HepG2 (cell line): ENCODE measurements around the gene DPEP3. TPM values are rescaled to one million over a fixed set of nuclear protein-coding genes. Genes with fewer than 3 reads are reported as not detected.

ENCODE experiments used
- CREM ChIP-seq, 2 experiments: sonication (generic) in 1 of 2; formaldehyde crosslinking in 1 of 2; IDR thresholded peaks; 2 replicates each; pipeline versions ENCODE4 v1.4.0 to v1.6.1; 2016 to 2020; ENCODE audit warnings: antibody characterized with exemption in 1 of 2, mild to moderate bottlenecking in 1 of 2, missing genetic modification reagents in 1 of 2
- FOSL1 ChIP-seq: sonication (generic); formaldehyde crosslinking; IDR thresholded peaks from 2 replicates; pipeline ENCODE4 v1.9.0; 2021; ENCODE audit warnings: missing genetic modification reagents, borderline replicate concordance
- HMG20A ChIP-seq: IDR thresholded peaks from 2 replicates; pipeline ENCODE4 v1.6.1; 2016; ENCODE audit warnings: borderline replicate concordance
- HNRNPK ChIP-seq: fragments of 200-400 bp; formaldehyde crosslinking; IDR thresholded peaks from 2 replicates; pipeline ENCODE4 v1.6.1; 2018; ENCODE audit warnings: low read length, low read depth, moderate library complexity, mild to moderate bottlenecking; ENCODE audit not compliant: poor library complexity, severe bottlenecking
- NFKBIZ ChIP-seq: IDR thresholded peaks from 2 replicates; pipeline ENCODE4 v1.6.1; 2018; ENCODE audit warnings: missing genetic modification reagents, missing compliant biosample characterization
- PHB2 ChIP-seq: fragments of 450-650 bp; IDR thresholded peaks from 2 replicates; pipeline ENCODE4 v1.6.1; 2018; ENCODE audit not compliant: partially characterized antibody
- PLRG1 ChIP-seq: fragments of 450-650 bp; conservative IDR thresholded peaks from 2 replicates; pipeline ENCODE4 v1.6.1; 2016
- PRPF4 ChIP-seq: fragments of 200-400 bp; formaldehyde crosslinking; IDR thresholded peaks from 2 replicates; pipeline ENCODE4 v1.6.1; 2016; ENCODE audit warnings: low read length, low read depth; ENCODE audit not compliant: poor library complexity, severe bottlenecking
- SIN3A ChIP-seq: IDR thresholded peaks from 2 replicates; pipeline ENCODE4 v1.6.1; 2011; ENCODE audit warnings: low read depth, mild to moderate bottlenecking, control low read depth, low read length, borderline replicate concordance
- SMARCC2 ChIP-seq: fragments of 450-650 bp; IDR thresholded peaks from 2 replicates; pipeline ENCODE4 v1.6.1; 2017; ENCODE audit warnings: antibody characterized with exemption, mild to moderate bottlenecking
- SMC3 ChIP-seq: IDR thresholded peaks from 2 replicates; pipeline ENCODE4 v1.6.1; 2011; ENCODE audit warnings: low read length, improper control_type of control experiment
- U2AF2 ChIP-seq: fragments of 200-400 bp; formaldehyde crosslinking; IDR thresholded peaks from 2 replicates; pipeline ENCODE4 v1.6.1; 2017; ENCODE audit warnings: low read depth, mild to moderate bottlenecking, low read length
- ZNF558 ChIP-seq: sonication (generic); formaldehyde crosslinking; IDR thresholded peaks from 2 replicates; pipeline ENCODE4 v1.9.0; 2022; ENCODE audit warnings: mild to moderate bottlenecking, missing genetic modification reagents, borderline replicate concordance
- ZNF652 ChIP-seq: IDR thresholded peaks from 2 replicates; pipeline ENCODE4 v1.6.1; 2016; ENCODE audit warnings: low read depth, borderline replicate concordance
- ZNF670 ChIP-seq: sonication (generic); formaldehyde crosslinking; IDR thresholded peaks from 2 replicates; pipeline ENCODE4 v1.8.0; 2022; ENCODE audit warnings: mild to moderate bottlenecking, missing genetic modification reagents, borderline replicate concordance
- ZNF746 ChIP-seq: sonication (generic); formaldehyde crosslinking; IDR thresholded peaks from 2 replicates; pipeline ENCODE4 v1.8.0; 2022; ENCODE audit warnings: mild to moderate bottlenecking, missing genetic modification reagents
- ZSCAN25 ChIP-seq: sonication (generic); formaldehyde crosslinking; IDR thresholded peaks from 2 replicates; pipeline ENCODE4 v1.8.0; 2022; ENCODE audit warnings: mild to moderate bottlenecking, missing genetic modification reagents
- polyA plus RNA-seq, 8 experiments: library from polyadenylated mRNA; depleted of rRNA in 3 of 8; stranded (reverse) in 7 of 8; unstranded in 1 of 8; fragments of >200 nt; fragmentation: Illumina TruSeq in 4 of 8; extraction: Trizol in 4 of 8; gene quantifications; 2 replicates each; pipeline versions ENCODE4 v1.2.1 to v1.2.3, GENCODE V29; 2011 to 2016; ENCODE audit warnings: low read depth in 4 of 8, missing spikeins in 1 of 8, mixed read lengths in 1 of 8; ENCODE audit not compliant: insufficient read depth in 1 of 8
- total RNA-seq, 5 experiments: library from RNA; depleted of rRNA; stranded (reverse); fragments of >200 nt; fragmentation: Illumina TruSeq; extraction: Trizol; gene quantifications; 2 replicates each; pipeline ENCODE4 v1.2.3, GENCODE V29; 2016; ENCODE audit warnings: low read depth in 1 of 5
- TF ChIP-seq, protein P1 (sequence below): sonication (generic); formaldehyde crosslinking; IDR thresholded peaks from 2 replicates; pipeline ENCODE4 v1.4.0; 2020; ENCODE audit warnings: missing genetic modification reagents
- TF ChIP-seq, protein P2 (sequence below): sonication (generic); formaldehyde crosslinking; conservative IDR thresholded peaks from 2 replicates; pipeline ENCODE4 v1.5.0; 2020; ENCODE audit warnings: missing genetic modification reagents
- TF ChIP-seq, protein P3 (sequence below): IDR thresholded peaks from 2 replicates; pipeline ENCODE4 v1.6.1; 2016; ENCODE audit warnings: missing biosample characterization, missing genetic modification reagents, low read depth
- TF ChIP-seq, protein P4 (sequence below): sonication (generic); formaldehyde crosslinking; IDR thresholded peaks from 2 replicates; pipeline ENCODE4 v1.4.0; 2020; ENCODE audit warnings: missing genetic modification reagents; ENCODE audit errors: not compliant biosample characterization
- TF ChIP-seq, protein P5 (sequence below): sonication (generic); formaldehyde crosslinking; IDR thresholded peaks from 2 replicates; pipeline ENCODE4 v1.5.1; 2020; ENCODE audit warnings: mild to moderate bottlenecking, missing genetic modification reagents, moderate library complexity

The DPEP3 gene
- total and polyA plus RNA-seq, 2 of the 13 experiments (the other 11 are each of a cell fraction or from before 2014, with no cell fraction given): not detected

DNA sequence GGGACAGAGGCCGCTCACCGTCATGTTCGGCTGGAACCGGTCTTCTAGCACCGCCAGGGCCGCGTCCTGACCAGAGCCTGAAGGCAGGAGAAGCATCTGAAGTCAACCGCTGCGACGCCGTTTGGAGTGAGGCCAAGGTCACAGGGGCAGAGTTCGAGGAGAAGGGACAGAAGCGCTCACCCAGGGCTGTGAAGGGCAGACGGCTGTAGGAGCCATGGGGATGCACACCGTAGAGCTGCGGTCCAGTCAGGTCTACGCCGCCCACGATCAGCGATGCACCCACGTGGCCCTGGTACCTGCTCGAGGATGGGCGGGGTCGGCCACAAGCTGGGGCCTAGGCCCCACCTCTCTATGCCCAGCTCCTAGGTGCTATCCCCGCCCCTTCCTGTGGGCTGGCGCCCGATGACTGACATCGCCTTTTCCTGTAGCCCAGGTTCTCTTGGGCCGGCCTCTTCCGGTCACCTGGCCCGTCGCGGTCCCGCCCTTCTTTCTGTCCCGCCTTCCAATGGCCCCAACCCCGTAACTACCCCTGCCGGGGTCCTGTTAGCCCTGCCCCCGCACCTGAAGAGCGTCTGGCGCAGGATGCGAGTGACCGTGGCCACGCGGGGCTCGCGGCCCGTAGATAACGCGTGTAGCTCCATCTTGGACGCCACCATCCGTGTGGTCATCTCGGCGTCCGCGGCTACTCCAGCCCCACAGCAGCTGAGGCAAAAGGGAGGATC, 44.7 kb downstream of the DPEP3 start (continued):
- TF ChIP-seq, protein P1, sequence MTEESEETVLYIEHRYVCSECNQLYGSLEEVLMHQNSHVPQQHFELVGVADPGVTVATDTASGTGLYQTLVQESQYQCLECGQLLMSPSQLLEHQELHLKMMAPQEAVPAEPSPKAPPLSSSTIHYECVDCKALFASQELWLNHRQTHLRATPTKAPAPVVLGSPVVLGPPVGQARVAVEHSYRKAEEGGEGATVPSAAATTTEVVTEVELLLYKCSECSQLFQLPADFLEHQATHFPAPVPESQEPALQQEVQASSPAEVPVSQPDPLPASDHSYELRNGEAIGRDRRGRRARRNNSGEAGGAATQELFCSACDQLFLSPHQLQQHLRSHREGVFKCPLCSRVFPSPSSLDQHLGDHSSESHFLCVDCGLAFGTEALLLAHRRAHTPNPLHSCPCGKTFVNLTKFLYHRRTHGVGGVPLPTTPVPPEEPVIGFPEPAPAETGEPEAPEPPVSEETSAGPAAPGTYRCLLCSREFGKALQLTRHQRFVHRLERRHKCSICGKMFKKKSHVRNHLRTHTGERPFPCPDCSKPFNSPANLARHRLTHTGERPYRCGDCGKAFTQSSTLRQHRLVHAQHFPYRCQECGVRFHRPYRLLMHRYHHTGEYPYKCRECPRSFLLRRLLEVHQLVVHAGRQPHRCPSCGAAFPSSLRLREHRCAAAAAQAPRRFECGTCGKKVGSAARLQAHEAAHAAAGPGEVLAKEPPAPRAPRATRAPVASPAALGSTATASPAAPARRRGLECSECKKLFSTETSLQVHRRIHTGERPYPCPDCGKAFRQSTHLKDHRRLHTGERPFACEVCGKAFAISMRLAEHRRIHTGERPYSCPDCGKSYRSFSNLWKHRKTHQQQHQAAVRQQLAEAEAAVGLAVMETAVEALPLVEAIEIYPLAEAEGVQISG (CRISPR knock-in tag): peak; percentile 79
- TF ChIP-seq NFKBIZ (CRISPR knock-in tag): peak; percentile 54; the same call in 1 of the 2 replicates
- TF ChIP-seq SIN3A: peak; percentile 98
- no peak for TF ChIP-seq FOSL1 (CRISPR knock-in tag)
- TF ChIP-seq HNRNPK: peak; percentile 91
- TF ChIP-seq, protein P2, sequence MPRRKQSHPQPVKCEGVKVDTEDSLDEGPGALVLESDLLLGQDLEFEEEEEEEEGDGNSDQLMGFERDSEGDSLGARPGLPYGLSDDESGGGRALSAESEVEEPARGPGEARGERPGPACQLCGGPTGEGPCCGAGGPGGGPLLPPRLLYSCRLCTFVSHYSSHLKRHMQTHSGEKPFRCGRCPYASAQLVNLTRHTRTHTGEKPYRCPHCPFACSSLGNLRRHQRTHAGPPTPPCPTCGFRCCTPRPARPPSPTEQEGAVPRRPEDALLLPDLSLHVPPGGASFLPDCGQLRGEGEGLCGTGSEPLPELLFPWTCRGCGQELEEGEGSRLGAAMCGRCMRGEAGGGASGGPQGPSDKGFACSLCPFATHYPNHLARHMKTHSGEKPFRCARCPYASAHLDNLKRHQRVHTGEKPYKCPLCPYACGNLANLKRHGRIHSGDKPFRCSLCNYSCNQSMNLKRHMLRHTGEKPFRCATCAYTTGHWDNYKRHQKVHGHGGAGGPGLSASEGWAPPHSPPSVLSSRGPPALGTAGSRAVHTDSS: peak; percentile 74; the same call in 1 of the 2 replicates
- TF ChIP-seq U2AF2: no peak
- peak; percentile 70; the same call in 1 of the 2 replicates for TF ChIP-seq ZSCAN25 (CRISPR knock-in tag)
- no peak for TF ChIP-seq SMARCC2
- TF ChIP-seq ZNF670 (CRISPR knock-in tag): no peak
- TF ChIP-seq HMG20A (CRISPR knock-in tag): no peak
- TF ChIP-seq PHB2: no peak
- peak; percentile 7; the same call in 1 of the 2 replicates for TF ChIP-seq ZNF652 (CRISPR knock-in tag)
- TF ChIP-seq PRPF4: no peak
- peak; percentile 30; the same call in 1 of the 2 replicates for TF ChIP-seq CREM (IDR thresholded peaks at IDR 0.05)
- peak; percentile 25; the same call in 1 of the 2 replicates for TF ChIP-seq CREM (CRISPR knock-in tag; IDR thresholded peaks at IDR 0.05)
- TF ChIP-seq, protein P3, sequence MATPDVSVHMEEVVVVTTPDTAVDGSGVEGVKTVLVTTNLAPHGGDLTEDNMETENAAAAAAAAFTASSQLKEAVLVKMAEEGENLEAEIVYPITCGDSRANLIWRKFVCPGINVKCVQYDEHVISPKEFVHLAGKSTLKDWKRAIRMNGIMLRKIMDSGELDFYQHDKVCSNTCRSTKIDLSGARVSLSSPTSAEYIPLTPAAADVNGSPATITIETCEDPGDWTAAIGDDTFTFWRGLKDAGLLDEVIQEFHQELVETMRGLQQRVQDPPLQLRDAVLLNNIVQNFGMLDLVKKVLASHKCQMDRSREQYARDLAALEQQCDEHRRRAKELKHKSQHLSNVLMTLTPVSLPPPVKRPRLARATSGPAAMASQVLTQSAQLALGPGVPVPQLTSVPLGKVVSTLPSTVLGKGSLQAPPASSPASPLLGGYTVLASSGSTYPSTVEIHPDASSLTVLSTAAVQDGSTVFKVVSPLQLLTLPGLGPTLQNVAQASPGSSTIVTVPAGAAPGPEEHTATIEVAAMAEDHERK (CRISPR knock-in tag): no peak
- TF ChIP-seq, protein P4, sequence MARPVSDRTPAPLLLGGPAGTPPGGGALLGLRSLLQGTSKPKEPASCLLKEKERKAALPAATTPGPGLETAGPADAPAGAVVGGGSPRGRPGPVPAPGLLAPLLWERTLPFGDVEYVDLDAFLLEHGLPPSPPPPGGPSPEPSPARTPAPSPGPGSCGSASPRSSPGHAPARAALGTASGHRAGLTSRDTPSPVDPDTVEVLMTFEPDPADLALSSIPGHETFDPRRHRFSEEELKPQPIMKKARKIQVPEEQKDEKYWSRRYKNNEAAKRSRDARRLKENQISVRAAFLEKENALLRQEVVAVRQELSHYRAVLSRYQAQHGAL (CRISPR knock-in tag): peak; percentile 95
- TF ChIP-seq, protein P5, sequence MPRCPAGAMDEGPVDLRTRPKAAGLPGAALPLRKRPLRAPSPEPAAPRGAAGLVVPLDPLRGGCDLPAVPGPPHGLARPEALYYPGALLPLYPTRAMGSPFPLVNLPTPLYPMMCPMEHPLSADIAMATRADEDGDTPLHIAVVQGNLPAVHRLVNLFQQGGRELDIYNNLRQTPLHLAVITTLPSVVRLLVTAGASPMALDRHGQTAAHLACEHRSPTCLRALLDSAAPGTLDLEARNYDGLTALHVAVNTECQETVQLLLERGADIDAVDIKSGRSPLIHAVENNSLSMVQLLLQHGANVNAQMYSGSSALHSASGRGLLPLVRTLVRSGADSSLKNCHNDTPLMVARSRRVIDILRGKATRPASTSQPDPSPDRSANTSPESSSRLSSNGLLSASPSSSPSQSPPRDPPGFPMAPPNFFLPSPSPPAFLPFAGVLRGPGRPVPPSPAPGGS (CRISPR knock-in tag): peak; percentile 93
- no peak for TF ChIP-seq SMC3
- no peak; the same call in 1 of the 2 replicates for TF ChIP-seq ZNF746 (CRISPR knock-in tag)
- TF ChIP-seq PLRG1: no peak
- TF ChIP-seq ZNF558 (CRISPR knock-in tag): peak; percentile 96; the same call in 1 of the 2 replicates
